Fibroblast of lung (primary cell): ENCODE results near the gene SRC. TPM values are rescaled to one million over a fixed set of nuclear protein-coding genes. Genes with fewer than 3 reads are reported as not detected.

Source experiments
- DNase-seq, 2 donors: peaks; one replicate each; pipeline versions ENCODE4 v3.0.0 to v3.0.0-alpha.2; 2010; ENCODE audit warnings: low read depth in 2 of 2
- H2AFZ ChIP-seq: 2 replicates; pipeline ENCODE4 v1.5.1; 2012; ENCODE audit warnings: low read length, control low read depth, inconsistent platforms
- H3K27ac ChIP-seq: 2 replicates; pipeline ENCODE4 v1.5.1; 2011; ENCODE audit warnings: low read length, control low read depth; ENCODE audit not compliant: insufficient read depth
- H3K27me3 ChIP-seq: 2 replicates; pipeline ENCODE4 v1.5.1; 2011; ENCODE audit warnings: mild to moderate bottlenecking, low read length; ENCODE audit not compliant: control insufficient read depth, insufficient read depth
- H3K36me3 ChIP-seq: 2 replicates; pipeline ENCODE4 v1.5.1; 2011; ENCODE audit warnings: low read length; ENCODE audit not compliant: control insufficient read depth, insufficient read depth
- H3K4me1 ChIP-seq: 2 replicates; pipeline ENCODE4 v1.5.1; 2011; ENCODE audit warnings: low read length; ENCODE audit not compliant: control insufficient read depth, insufficient read depth; ENCODE audit errors: extremely low read depth
- H3K4me2 ChIP-seq: 2 replicates; pipeline ENCODE4 v1.5.1; 2011; ENCODE audit warnings: low read length, control low read depth; ENCODE audit not compliant: insufficient read depth; ENCODE audit errors: extremely low read depth
- H3K4me3 ChIP-seq, 4 experiments: fragments of 200-600 bp in 1 of 4; sonication (generic) in 1 of 4; replicated peaks in 1 of 4; 2 replicates each; pipeline ENCODE4 v1.5.1; 2011 to 2016; ENCODE audit warnings: low read length in 4 of 4, low read depth in 3 of 4, mild to moderate bottlenecking in 3 of 4, control low read depth in 2 of 4, inconsistent platforms in 1 of 4, mixed read lengths in 1 of 4; ENCODE audit not compliant: insufficient read depth in 1 of 4; ENCODE audit errors: control extremely low read depth in 1 of 4
- H3K79me2 ChIP-seq: 2 replicates; pipeline ENCODE4 v1.5.1; 2012; ENCODE audit warnings: mild to moderate bottlenecking, low read length, inconsistent platforms; ENCODE audit not compliant: control insufficient read depth, insufficient read depth
- H3K9ac ChIP-seq: 2 replicates; pipeline ENCODE4 v1.5.1; 2011; ENCODE audit warnings: mild to moderate bottlenecking, low read length, control low read depth; ENCODE audit not compliant: insufficient read depth
- H3K9me3 ChIP-seq: 2 replicates; pipeline ENCODE4 v1.5.1; 2012; ENCODE audit warnings: low read depth, low read length; ENCODE audit not compliant: control insufficient read depth, insufficient read depth
- H4K20me1 ChIP-seq: 2 replicates; pipeline ENCODE4 v1.5.1; 2011; ENCODE audit warnings: low read length; ENCODE audit not compliant: control insufficient read depth, insufficient read depth; ENCODE audit errors: extremely low read depth
- EZH2 ChIP-seq: IDR thresholded peaks from 2 replicates; pipeline ENCODE4 v1.5.1; 2012; ENCODE audit warnings: low read length, control low read depth, mild to moderate bottlenecking; ENCODE audit errors: missing control alignments
- polyA plus RNA-seq, 2 donors: library from polyadenylated mRNA; depleted of rRNA in 1 of 2; stranded (reverse) in 1 of 2; unstranded in 1 of 2; fragments of >200 nt; gene quantifications; 2 replicates each; pipeline ENCODE4 v1.2.1, GENCODE V29; 2011 to 2012; ENCODE audit warnings: missing spikeins in 1 of 2
- total RNA-seq: library from RNA; depleted of rRNA; stranded (reverse); fragments of >200 nt; gene quantifications from 2 replicates; pipeline ENCODE4 v1.2.1, GENCODE V29; 2014
- TF ChIP-seq, protein P1 (sequence below), 2 donors: IDR thresholded peaks in 1 of 2; conservative IDR thresholded peaks in 1 of 2; 1 replicate in 1 of 2; 2 replicates in 1 of 2; pipeline ENCODE4 v1.5.1; 2011 to 2012; ENCODE audit warnings: low read length in 2 of 2, control low read depth in 1 of 2, inconsistent platforms in 1 of 2, low read depth in 1 of 2, mild to moderate bottlenecking in 1 of 2

SRC gene
- total and polyA plus RNA-seq, 2 donors (not counting 1 experiment from before 2014, with no cell fraction given): 17.8 to 20.3 TPM

DNA sequence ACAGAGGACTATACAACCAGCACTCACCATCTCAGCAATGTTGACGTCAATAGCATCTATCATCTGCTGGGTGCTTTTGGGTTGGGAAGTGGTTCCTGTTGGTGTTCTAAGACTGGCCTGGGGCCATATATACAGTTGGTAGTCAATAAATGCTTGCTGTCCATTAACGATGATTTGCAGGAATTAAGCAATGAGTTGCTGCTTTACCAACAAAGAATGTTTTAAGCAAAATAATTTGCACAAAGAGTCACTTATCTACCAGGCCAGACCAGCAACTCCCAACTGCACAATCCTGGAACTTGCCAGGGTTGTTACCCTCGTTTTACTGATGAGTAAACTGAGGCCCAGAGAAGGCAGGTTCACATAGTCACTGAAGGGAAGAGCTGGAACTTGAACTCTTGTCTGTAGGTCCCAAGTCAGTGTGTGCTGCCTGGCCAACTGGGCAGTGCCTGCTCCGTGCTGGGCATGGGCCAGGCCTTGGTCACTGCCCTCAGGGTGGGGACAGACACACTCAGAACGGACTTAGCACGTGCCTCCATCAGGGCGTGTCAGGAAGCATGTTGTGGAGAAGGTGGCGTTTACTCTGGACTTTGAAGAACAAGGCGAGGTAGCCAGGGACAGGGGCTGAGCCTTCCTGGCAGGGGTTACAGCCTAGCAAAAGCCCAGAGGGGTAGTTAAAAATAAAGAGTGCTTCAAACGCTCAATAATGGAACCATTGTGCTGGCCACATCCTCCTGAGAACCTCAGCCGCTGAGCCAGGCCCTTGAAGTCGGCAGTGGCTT is 2.5 kb upstream of the SRC start:
- Histone ChIP-seq H4K20me1 (no peaks in the 10 kb centered on the region), H3K9ac (no peak overlapping the region), H3K27ac (no peak overlapping the region), H3K79me2 (peaks cover 15% of the 10 kb centered on the region), H3K4me3 (no peak overlapping the region), H3K4me2 (no peak overlapping the region), H3K4me1 (peaks cover 5% of the 10 kb centered on the region), H3K27me3 (no peaks in the 10 kb centered on the region), H3K9me3 (no peaks in the 10 kb centered on the region), H2AFZ (no peak overlapping the region), H3K36me3 (peaks cover under 1% of the 10 kb centered on the region)
- DNase-seq: no peak
- TF ChIP-seq, protein P1, sequence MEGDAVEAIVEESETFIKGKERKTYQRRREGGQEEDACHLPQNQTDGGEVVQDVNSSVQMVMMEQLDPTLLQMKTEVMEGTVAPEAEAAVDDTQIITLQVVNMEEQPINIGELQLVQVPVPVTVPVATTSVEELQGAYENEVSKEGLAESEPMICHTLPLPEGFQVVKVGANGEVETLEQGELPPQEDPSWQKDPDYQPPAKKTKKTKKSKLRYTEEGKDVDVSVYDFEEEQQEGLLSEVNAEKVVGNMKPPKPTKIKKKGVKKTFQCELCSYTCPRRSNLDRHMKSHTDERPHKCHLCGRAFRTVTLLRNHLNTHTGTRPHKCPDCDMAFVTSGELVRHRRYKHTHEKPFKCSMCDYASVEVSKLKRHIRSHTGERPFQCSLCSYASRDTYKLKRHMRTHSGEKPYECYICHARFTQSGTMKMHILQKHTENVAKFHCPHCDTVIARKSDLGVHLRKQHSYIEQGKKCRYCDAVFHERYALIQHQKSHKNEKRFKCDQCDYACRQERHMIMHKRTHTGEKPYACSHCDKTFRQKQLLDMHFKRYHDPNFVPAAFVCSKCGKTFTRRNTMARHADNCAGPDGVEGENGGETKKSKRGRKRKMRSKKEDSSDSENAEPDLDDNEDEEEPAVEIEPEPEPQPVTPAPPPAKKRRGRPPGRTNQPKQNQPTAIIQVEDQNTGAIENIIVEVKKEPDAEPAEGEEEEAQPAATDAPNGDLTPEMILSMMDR (conservative IDR thresholded peaks at IDR 0.05 in 1 of 2, IDR thresholded peaks at IDR 0.05 in 1 of 2; ENCODE audit: low read depth in 1 of 2, low read length in 2 of 2): no peak
- no peak for TF ChIP-seq EZH2

DNA sequence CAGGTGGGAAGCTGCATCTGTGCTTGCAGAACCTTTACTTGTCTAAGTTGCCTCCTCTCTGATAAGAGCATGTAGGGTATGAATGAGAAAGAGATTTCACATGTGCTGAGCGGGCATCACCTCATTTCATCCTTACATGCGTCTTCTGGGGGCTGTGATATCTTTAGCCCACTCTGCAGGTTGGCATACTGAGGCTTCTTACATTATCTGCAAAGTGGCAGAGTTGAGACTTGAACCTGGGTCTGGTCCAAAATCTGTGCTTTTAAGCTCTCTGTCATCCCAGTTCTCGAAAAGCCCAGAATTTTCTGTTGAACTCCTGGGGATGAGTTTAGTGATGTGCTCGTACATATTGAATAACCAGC is 2.0 kb upstream of the SRC start:
- Histone ChIP-seq H3K36me3 (peaks cover 2% of the 10 kb centered on the region), H3K4me3 (no peak overlapping the region), H3K79me2 (peaks cover 17% of the 10 kb centered on the region), H3K27ac (no peak overlapping the region), H3K4me2 (no peak overlapping the region), H3K9me3 (no peaks in the 10 kb centered on the region), H3K9ac (no peak overlapping the region), H3K27me3 (no peaks in the 10 kb centered on the region), H2AFZ (no peak overlapping the region), H3K4me1 (peaks cover 5% of the 10 kb centered on the region), H4K20me1 (no peaks in the 10 kb centered on the region)
- DNase-seq: no peak
- TF ChIP-seq, protein P1 (conservative IDR thresholded peaks at IDR 0.05 in 1 of 2, IDR thresholded peaks at IDR 0.05 in 1 of 2; ENCODE audit: low read depth in 1 of 2, low read length in 2 of 2): no peak
- no peak for TF ChIP-seq EZH2

DNA sequence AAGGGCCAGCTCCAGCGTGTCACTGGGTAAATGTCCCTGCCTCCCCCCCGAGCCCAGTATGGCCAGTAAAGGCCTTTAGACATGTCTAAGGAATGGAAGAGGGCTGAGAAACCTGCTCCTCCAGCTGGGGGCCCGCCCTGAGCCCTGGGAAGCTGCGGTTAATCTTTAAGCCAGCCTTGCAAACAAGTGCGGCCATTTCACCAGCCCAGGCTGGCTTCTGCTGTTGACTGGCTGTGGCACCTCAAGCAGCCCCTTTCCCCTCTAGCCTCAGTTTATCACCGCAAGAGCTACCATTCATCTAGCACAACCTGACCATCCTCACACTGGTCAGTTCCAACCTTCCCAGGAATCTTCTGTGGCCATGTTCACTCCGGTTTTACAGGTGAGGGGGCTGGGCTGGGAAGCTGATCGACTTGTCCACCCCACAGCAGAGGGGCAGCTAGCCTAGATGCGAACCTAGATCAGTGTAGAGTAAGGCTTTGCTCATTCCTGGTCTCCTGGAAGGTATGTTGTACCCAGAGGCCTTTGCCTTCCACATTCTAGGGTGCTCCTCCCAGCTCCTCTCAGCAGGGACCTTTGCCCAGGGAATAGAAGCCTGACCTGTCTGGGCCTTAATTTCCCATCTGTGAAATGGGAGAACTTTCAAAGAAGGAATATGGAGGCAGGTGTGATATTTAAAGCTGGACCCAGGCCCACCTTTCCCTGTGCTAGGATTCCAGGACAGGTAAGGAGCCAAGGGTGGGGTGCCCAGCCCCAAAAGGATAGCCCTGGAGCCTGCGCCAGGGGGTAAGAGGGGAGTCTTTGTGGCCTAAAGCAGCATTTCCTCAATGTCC is 1.2 kb upstream of the SRC start:
- H2AFZ ChIP-seq: no peak overlapping the region
- peaks cover 5% of the 10 kb centered on the region for H3K4me1 ChIP-seq
- H3K9me3 ChIP-seq: no peaks in the 10 kb centered on the region
- TF ChIP-seq EZH2: no peak
- TF ChIP-seq, protein P1 (conservative IDR thresholded peaks at IDR 0.05 in 1 of 2, IDR thresholded peaks at IDR 0.05 in 1 of 2; ENCODE audit: low read depth in 1 of 2, low read length in 2 of 2): no peak
- H3K4me2 ChIP-seq: no peak overlapping the region
- no peaks in the 10 kb centered on the region for H3K27me3 ChIP-seq
- no peaks in the 10 kb centered on the region for H4K20me1 ChIP-seq
- DNase-seq: no peak
- H3K79me2 ChIP-seq: peaks cover 17% of the 10 kb centered on the region
- peaks cover 2% of the 10 kb centered on the region for H3K36me3 ChIP-seq
- no peak overlapping the region for H3K9ac ChIP-seq
- no peak overlapping the region for H3K4me3 ChIP-seq
- H3K27ac ChIP-seq: no peak overlapping the region
